ENCODE results near the gene SLC7A10.

The SLC7A10 gene

GRCh38 chr19:33219261-33219815, 6.3 kb downstream of the SLC7A10 start:
- no peak for DNase-seq (ENCODE audit: extremely low read depth, low read depth)
- no peak overlapping the region for H3K4me3 ChIP-seq (replicated peaks; ENCODE audit: low read depth, low read length)
- TF ChIP-seq CTCF (IDR thresholded peaks at IDR 0.05; ENCODE audit: low read depth, low read length, missing control alignments) = peak; percentile 38

GRCh38 chr19:33217881-33218280, 7.8 kb downstream of the SLC7A10 start:
- TF ChIP-seq CTCF (IDR thresholded peaks at IDR 0.05; ENCODE audit: low read depth, low read length, missing control alignments) = no peak
- DNase-seq (ENCODE audit: extremely low read depth, low read depth) = no peak
- no peak overlapping the region for H3K4me3 ChIP-seq (replicated peaks; ENCODE audit: low read depth, low read length)

GRCh38 chr19:33216198-33216830, 9.3 kb downstream of the SLC7A10 start:
- DNase-seq (ENCODE audit: extremely low read depth, low read depth) = no peak
- TF ChIP-seq CTCF (IDR thresholded peaks at IDR 0.05; ENCODE audit: low read depth, low read length, missing control alignments) = no peak
- H3K4me3 ChIP-seq (replicated peaks; ENCODE audit: low read depth, low read length) = no peak overlapping the region

GRCh38 chr19:33215438-33216197, 10.0 kb downstream of the SLC7A10 start:
- no peak for DNase-seq (ENCODE audit: extremely low read depth, low read depth)
- no peak for TF ChIP-seq CTCF (IDR thresholded peaks at IDR 0.05; ENCODE audit: low read depth, low read length, missing control alignments)
- H3K4me3 ChIP-seq (replicated peaks; ENCODE audit: low read depth, low read length) = no peak overlapping the region

GRCh38 chr19:33214596-33214995, 11.1 kb downstream of the SLC7A10 start:
- no peak for DNase-seq (ENCODE audit: extremely low read depth, low read depth)
- no peak for TF ChIP-seq CTCF (IDR thresholded peaks at IDR 0.05; ENCODE audit: low read depth, low read length, missing control alignments)
- no peak overlapping the region for H3K4me3 ChIP-seq (replicated peaks; ENCODE audit: low read depth, low read length)

- H3K4me3 ChIP-seq (replicated peaks; ENCODE audit: low read depth, low read length) = no peak overlapping the region
- no peak for DNase-seq (ENCODE audit: extremely low read depth, low read depth)
- TF ChIP-seq CTCF (IDR thresholded peaks at IDR 0.05; ENCODE audit: low read depth, low read length, missing control alignments) = no peak
Observed at GRCh38 chr19:33212436-33213172, 13.0 kb downstream of the SLC7A10 start.
